Activated CD4-positive, alpha-beta T cell treated with anti-CD3 and anti-CD28 coated beads, Interleukin-2, amount 50 U/mL, for 48 hours (primary cell): Measurements from ENCODE around the gene STON2.
"Not testable (repeated sequence)": the region's sequence is repeated elsewhere in the genome, so short reads cannot be mapped to it uniquely, and the experiment has no call there.

Experiments
- DNase-seq, 2 experiments: peaks; one replicate each; pipeline ENCODE4 v3.0.0-alpha.2; 2020

STON2 gene

DNA sequence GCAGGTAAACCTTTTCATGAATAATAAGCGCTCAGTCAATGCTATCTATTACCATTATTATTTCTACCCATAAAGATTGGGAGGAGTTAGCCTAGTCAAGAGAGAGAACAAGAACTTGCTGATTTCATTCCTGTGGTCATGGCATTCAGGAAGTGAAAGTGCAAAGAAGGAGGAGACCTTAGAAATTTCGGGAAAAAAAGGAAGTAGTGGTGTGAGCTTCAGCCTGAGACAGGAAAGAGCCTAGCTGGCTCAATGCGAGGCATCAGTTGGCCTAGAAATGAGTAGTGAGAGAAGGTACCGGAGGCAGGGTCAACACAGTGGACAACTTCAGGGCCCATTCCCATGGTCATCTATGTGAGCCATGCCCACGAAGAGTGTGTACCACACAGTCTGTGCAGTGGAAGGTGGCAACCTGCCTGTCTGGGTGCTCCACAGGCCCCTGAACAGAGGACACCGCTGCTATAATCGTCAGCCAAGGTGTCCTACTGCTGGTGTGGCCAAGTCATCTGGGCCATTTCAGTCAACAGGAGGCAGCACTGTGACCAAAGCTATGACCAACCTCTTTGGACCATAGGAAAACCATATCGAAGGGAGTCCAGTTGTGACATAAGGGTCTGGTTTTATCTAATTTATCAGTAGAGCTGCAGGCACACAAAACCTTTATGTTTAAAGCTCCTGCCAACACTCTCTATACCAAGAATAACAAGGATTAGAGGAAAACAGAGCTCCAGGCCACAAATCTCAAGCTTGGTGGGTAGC lies 16.2 kb upstream of the STON2 start:
- DNase-seq = no peak

GRCh38 chr14:81415781-81416180 lies 15.7 kb upstream of the STON2 start:
- no peak for DNase-seq

DNA sequence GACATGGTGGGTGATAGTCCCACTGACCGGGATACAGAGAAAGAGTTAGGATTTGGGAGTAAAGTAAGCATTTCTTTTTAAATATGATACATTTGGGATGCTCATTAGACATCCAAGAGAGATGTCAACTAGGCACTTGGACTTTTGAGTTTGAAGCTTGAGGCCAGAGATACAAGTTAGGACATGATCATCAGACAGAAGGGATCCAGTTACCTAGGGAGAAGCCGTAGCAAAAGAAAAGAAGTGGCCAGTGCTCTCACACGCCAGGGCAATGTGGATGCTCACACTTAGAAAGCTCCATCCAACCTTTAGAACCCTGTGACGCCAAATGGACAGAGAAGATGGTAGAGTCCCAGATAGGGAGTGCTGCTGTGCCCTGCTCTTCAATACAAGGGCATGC lies 14.0 kb upstream of the STON2 start:
- DNase-seq = no peak

DNA sequence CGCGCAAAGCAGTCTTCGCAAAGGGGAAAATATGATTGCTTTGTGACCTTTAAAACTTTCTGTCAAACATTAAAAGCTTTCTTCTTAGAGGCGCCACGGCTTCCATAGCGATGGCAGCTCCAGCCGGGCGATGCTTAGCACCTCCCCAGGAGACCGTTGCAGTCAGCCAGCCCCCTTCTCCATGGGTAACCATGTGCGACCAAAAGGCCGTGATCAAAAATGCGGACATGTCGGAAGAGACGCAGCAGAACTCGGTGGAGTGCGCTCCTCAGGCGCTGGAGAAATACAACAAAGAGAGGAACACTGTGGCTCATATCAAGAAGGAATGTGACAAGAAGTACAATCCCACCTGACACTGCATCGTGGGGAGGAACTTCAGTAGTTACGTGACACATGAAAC lies 12.7 kb upstream of the STON2 start:
- no peak for DNase-seq

GRCh38 chr14:81408595-81408994 lies 8.5 kb upstream of the STON2 start:
- DNase-seq = no peak

- no peak for DNase-seq
Observed at GRCh38 chr14:81406863-81407262, 6.7 kb upstream of the STON2 start.

GRCh38 chr14:81402123-81402495 lies 2.0 kb upstream of the STON2 start:
- DNase-seq = no peak

- DNase-seq = no peak
Observed at GRCh38 chr14:81401420-81402122, 1.4 kb upstream of the STON2 start.

GRCh38 chr14:81400852-81401251 lies 728 bp upstream of the STON2 start:
- DNase-seq = peak in 1 of 2 experiments; percentile 17

GRCh38 chr14:81398196-81398891 lies 1.8 kb downstream of the STON2 start:
- no peak for DNase-seq

DNA sequence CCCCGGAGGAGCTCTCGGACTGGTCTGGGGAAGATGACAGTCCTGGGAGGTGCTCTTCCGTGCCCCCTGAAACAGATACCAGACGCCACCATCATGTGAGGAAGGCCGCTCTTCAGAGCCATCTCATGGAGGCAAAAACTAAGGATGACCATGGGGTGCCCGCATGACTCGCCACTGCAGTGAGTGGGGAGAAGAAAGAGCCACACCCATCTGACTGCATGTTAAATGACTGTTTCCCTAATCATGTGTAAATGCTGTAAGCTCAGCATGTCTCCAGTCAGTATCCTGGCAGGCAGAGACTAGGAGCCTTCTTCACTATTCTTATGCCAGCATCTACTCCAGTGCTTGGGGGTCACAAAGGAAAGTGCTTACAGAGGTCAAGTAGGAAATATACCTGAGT lies 4.0 kb downstream of the STON2 start:
- no peak for DNase-seq

- DNase-seq = no peak
Observed at GRCh38 chr14:81394739-81395138, 5.4 kb downstream of the STON2 start.

DNA sequence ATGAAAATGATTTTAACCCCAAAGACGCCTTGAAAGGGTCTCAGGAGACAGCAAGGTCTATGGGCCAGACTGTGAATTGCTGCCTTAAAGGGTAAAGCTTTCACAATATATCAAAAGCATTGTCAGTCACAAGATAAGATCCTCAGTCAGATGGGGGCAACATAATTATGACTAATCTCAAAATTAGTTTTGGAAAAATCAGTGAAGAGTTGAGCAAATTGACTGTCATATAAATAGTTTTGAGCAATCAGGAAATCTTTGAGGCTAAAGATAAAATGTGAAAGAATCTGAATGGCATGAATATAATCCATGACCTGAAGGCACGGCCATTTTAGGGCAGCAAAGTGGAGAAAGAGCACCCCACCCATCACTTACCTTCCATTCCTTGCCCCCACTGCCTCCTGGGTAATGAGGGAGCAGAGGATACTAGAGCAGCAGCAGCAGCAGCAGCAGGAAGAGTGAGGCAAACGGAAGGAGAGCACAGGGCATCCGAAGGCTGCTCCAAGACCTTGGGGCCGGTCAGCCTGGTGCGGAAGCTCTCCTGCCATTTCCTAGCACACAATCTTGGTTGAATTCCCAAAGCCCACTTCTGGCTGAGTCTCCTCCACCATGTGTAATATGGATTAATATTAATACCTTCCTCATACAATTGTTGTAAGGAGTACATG lies 7.0 kb downstream of the STON2 start:
- no peak for DNase-seq

DNA sequence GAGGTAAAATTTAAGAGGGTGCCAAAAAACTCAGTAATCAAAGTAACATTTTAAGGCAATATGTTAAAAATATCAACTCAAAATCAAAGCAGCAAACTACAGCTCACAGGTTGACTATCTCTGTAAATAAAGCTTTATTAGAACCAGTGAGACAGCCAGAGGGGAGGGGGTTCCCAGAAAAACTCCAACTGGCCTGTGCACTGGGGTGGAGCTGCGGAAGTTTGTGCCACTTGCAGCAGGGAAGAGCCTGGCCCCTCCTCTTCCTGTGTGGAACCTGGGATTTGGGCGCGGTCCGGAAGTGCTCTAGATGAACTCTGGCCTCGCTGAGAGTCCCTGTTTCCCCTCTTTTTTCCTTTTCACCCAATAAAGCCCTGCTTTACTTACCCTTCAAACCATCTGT lies 8.1 kb downstream of the STON2 start:
- no peak for DNase-seq

- no peak for DNase-seq
Observed at GRCh38 chr14:81390696-81391095, 9.4 kb downstream of the STON2 start.

DNA sequence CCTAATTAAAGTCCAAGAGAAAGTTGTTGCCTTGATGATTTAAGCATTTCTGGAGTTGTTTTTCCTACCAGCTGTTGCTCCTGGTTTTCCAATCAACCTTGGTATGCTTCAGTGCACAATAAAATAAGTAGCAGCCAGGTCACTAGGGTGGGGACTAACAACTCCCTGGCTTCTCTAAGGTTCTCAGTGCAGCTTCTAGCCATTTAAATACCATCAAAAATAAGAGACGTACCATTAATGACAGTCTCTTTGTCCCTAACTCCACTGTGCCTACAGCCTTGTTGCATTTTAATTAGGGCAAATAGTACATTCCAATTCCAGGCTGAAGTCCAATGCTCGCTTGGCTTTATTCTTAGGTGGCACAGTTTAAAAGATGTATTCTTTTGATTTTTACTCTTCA lies 11.8 kb downstream of the STON2 start:
- no peak for DNase-seq

DNA sequence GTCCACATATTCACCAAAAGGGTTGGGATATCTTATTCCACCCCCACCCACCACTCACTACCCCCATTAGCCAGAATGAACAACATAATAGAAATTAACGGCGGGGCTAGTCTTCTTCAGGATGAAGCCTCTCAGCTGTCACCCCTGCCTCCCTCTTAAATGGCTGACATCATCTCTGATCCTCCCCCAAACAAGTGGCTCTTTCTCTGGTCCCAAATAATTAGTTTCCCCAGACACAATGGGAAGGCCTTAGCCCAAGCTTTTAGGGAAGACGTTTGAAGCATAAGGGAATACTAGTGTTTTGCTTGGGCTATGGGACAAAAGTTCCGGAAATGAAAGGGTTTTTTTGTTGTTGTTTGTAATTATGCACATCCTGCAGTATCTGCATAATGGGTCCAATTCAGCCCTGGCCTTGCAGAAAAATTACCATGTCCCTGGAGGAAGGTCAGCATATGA lies 13.8 kb downstream of the STON2 start:
- no peak for DNase-seq

GRCh38 chr14:81385886-81386285 lies 14.2 kb downstream of the STON2 start:
- no peak for DNase-seq

GRCh38 chr14:81385419-81385818 lies 14.7 kb downstream of the STON2 start:
- DNase-seq = no peak

DNA sequence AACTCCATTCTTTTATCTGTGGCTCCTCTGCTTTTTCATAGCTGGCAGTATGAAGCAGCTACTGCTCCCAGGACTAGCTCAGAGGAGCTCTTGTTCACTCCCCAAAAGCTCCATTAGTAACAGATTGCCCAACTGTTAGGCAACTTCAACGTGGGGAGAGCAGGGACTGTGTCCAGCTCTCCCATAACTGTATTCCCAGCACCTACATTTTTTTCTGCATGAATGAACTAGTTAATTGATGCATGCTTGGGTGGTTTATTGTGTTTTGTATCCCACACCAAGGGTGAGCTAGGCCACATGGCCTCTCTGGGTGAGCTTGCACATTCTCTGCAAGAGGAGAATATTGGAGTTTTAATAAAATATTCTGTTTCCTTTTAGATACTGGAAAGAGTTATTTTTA lies 15.2 kb downstream of the STON2 start:
- no peak for DNase-seq

DNA sequence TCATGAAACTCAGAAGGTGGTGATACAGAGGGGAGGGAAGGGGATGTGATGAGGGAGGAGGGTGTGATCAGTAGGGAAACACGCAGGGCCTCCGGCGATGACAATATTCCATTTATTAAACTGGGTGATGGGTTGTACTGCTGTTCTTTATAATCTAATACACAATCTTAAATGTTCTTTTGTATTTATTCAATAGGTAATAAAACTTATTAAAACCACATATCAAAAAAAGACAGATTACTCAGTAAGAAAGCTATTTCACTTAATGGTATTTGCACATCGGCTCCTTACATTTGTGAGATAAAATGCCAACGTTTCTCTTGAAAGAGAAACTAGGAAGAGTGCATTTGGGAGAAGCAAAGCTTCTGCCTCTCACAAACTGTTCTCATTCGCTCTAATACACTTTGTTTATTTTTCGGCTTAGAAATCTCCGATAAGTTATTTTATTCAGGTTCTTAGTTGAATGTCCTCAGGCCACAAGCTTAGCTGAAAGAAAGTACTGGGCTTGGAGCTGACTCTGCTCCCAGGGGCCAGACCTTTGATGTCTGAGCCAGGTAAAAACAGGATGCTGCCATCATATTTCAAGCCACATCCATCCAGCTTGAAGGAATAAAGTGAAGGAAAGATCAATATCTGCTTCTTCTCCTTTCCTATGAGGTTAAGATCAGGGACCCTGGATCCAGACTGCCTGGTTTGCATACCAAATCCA lies 17.5 kb downstream of the STON2 start:
- DNase-seq = no peak

GRCh38 chr14:81380009-81380408 lies 20.1 kb downstream of the STON2 start:
- DNase-seq = not testable (repeated sequence)

- no peak for DNase-seq
Observed at GRCh38 chr14:81371802-81372201, 28.3 kb downstream of the STON2 start.
